Measurements from ENCODE around the gene MIGA1. TPM values are rescaled to one million over a fixed set of nuclear protein-coding genes. Genes with fewer than 3 reads are reported as not detected.

Gene MIGA1
- total and polyA plus RNA-seq, 2 of the 13 experiments (the other 11 are each of a cell fraction or from before 2014, with no cell fraction given), result 3.8 to 6.6 TPM

DNA sequence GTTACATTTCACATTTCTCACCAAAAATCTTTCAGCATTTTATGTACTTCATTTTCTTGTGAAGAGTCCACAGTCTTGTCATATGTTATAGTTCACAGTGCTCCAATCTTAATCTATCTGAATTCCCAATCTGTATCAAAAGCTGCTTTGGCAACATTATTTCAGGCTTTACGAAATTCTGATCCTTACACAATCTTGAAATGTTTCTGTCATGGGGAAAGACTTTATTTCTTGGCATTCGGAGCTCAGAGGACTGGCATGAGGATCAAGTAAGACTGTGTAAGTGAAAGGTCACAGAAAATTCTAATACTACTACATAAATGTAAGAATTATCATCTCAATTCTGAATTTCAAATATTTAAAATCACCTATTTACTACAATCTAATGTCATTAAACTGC lies 21.8 kb upstream of the MIGA1 start:
- DNase-seq (ENCODE audit: low spot score), result no peak
- FAIRE-seq, result no peak
- peak overlapping the region; percentile 92 to 95 (median 94); a peak in 5 of 6 replicates for H3K4me3 ChIP-seq (replicated peaks in 1 of 3; ENCODE audit: insufficient read depth in 1 of 3, low read depth in 2 of 3, low read length in 3 of 3)
- POLR2A ChIA-PET, result interaction anchor here (2.1 kb wide), 1 partner anchor 75 kb away, joined by 5 read pairs; the partner anchor contains the start of gene ZZZ3
- peaks cover 29% of the 10 kb centered on the region for H3K4me1 ChIP-seq (ENCODE audit: insufficient read depth, low read length)
- WGBS (ENCODE audit: low lambda C conversion rate), result 61% methylated on average over 2 of the region's 2 CpGs
- peak overlapping the region; percentile 39; the same call in 1 of the 2 replicates for H3K9ac ChIP-seq (ENCODE audit: insufficient read depth, low read depth, low read length)
- peak overlapping the region; percentile 67 for H3K4me2 ChIP-seq (ENCODE audit: low read depth, low read length)
- H3K36me3 ChIP-seq (replicated peaks in 1 of 2; ENCODE audit: control insufficient read depth in 1 of 2, insufficient read depth in 2 of 2, low read length in 2 of 2), result no peaks in the 10 kb centered on the region
- H3K9me3 ChIP-seq (ENCODE audit: low read length), result no peaks in the 10 kb centered on the region
- H3K27me3 ChIP-seq (ENCODE audit: control insufficient read depth in 1 of 2, insufficient read depth in 2 of 2, low read length in 2 of 2), result no peaks in the 10 kb centered on the region; a peak in 1 of 5 replicates
- peaks cover 62% of the 10 kb centered on the region for H3K79me2 ChIP-seq (ENCODE audit: insufficient read depth, low read length)
- ATAC-seq, result no peak
- H4K20me1 ChIP-seq (ENCODE audit: insufficient read depth, low read length), result peaks cover 22% of the 10 kb centered on the region; the same call in 1 of the 2 replicates
- no TSS peak for BruUV-seq (replicated peaks)
- no peak overlapping the region for H3K27ac ChIP-seq (ENCODE audit: extremely low read length, insufficient read depth, low read length)
- intact Hi-C loops (cut with micrococcal nuclease; ENCODE audit: unreplicated experiment), result loop anchor here (2.0 to 5.0 kb wide), 3 partner anchors 39 to 130 kb away; partner anchors contain the start of genes NEXN and ZZZ3
- no peak overlapping the region for H2AFZ ChIP-seq (ENCODE audit: low read length)
- TF ChIP-seq ATF4 (CRISPR knock-in tag; IDR thresholded peaks at IDR 0.05) (no peak), ZNF549 (CRISPR knock-in tag; IDR thresholded peaks at IDR 0.05) (no peak), CENPBD1 (CRISPR knock-in tag; IDR thresholded peaks at IDR 0.05; ENCODE audit: borderline replicate concordance, low read depth) (no peak), RFX3 (CRISPR knock-in tag; IDR thresholded peaks at IDR 0.05) (no peak), ZNF124 (CRISPR knock-in tag; IDR thresholded peaks at IDR 0.05) (no peak), ZNF430 (CRISPR knock-in tag; IDR thresholded peaks at IDR 0.05) (no peak), SAP130 (CRISPR knock-in tag; IDR thresholded peaks at IDR 0.05; ENCODE audit: low read depth) (no peak), ZNF280B (CRISPR knock-in tag; IDR thresholded peaks at IDR 0.05; ENCODE audit: borderline replicate concordance) (no peak), SNAPC5 (CRISPR knock-in tag; IDR thresholded peaks at IDR 0.05; ENCODE audit: borderline replicate concordance) (no peak), RORA (CRISPR knock-in tag; IDR thresholded peaks at IDR 0.05) (no peak), RBFOX2 (IDR thresholded peaks at IDR 0.05; ENCODE audit: low read depth, low read length) (no peak), ZSCAN31 (CRISPR knock-in tag; IDR thresholded peaks at IDR 0.05; ENCODE audit: low read depth) (no peak)
- TF ChIP-seq, protein P1, sequence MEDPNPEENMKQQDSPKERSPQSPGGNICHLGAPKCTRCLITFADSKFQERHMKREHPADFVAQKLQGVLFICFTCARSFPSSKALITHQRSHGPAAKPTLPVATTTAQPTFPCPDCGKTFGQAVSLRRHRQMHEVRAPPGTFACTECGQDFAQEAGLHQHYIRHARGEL (CRISPR knock-in tag; IDR thresholded peaks at IDR 0.05), result no peak
- TF ChIP-seq, protein P2, sequence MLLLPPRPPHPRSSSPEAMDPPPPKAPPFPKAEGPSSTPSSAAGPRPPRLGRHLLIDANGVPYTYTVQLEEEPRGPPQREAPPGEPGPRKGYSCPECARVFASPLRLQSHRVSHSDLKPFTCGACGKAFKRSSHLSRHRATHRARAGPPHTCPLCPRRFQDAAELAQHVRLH (CRISPR knock-in tag; IDR thresholded peaks at IDR 0.05; ENCODE audit: borderline replicate concordance, low read depth), result no peak
- TF ChIP-seq, protein P3, sequence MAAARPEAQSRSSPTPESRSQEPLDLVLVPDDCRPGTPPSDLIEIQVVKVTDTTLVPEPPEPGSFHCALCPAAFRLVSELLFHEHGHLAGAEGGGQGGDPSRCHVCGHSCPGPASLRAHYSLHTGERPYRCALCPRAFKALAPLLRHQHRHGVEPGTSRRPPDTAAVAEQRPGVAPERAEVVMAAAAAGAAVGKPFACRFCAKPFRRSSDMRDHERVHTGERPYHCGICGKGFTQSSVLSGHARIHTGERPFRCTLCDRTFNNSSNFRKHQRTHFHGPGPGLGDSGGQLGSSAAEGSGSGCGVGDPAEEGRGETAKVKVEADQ (CRISPR knock-in tag; IDR thresholded peaks at IDR 0.05; ENCODE audit: borderline replicate concordance), result no peak
- CTCF ChIA-PET (ENCODE audit: low intra/inter-chr PET ratio, low total read pairs), result no interaction called here
- in situ Hi-C loops (cut with HindIII; ENCODE audit: extremely low pct_ligation_motif_present, low pct_unique_long_range_greater_than_20kb), result no loop called here

Data from HepG2 (cell line).